SK-N-SH (cell line): ENCODE measurements around the gene GPC5. TPM values are rescaled to one million over a fixed set of nuclear protein-coding genes. Genes with fewer than 3 reads are reported as not detected.

Experiments
- CTCF ChIA-PET: fragments of 300-600, 350-600 bp; formaldehyde crosslinking; extraction: SDS; loops from one replicate; lab custom pipeline; 2021; lab: Yijun Ruan, JAX
- POLR2A ChIA-PET: fragments of 350-600 bp; sonication (Branson Sonifier 250); formaldehyde crosslinking; extraction: SDS; loops from one replicate; lab custom pipeline; 2020; ENCODE audit warnings: antibody characterized with exemption, inconsistent platforms; lab: Yijun Ruan, JAX
- DNase-seq: peaks from one replicate; pipeline ENCODE4 v3.0.0; 2012
- H2AFZ ChIP-seq: fragments of 200-600 bp; sonication (generic); 2 replicates; pipeline ENCODE4 v1.8.1; 2016; ENCODE audit warnings: antibody characterized with exemption, mild to moderate bottlenecking, low read depth
- H3F3A ChIP-seq: fragments of 200-600 bp; sonication (generic); replicated peaks from 2 replicates; pipeline ENCODE3; 2016; ENCODE audit warnings: antibody characterized with exemption, mild to moderate bottlenecking; ENCODE audit not compliant: insufficient read depth
- H3K27ac ChIP-seq, 2 experiments: fragments of 200-500 bp in 1 of 2; fragments of 200-600 bp in 1 of 2; sonication (Bioruptor generic) in 1 of 2; sonication (generic), shearing (Covaris generic) in 1 of 2; 2 replicates each; pipeline versions ENCODE4 v1.5.1 to v1.6.1; 2014 to 2016; ENCODE audit warnings: low read depth in 2 of 2, inconsistent platforms in 1 of 2, low read length in 1 of 2, mild to moderate bottlenecking in 1 of 2, mixed read lengths in 1 of 2
- H3K27me3 ChIP-seq: fragments of 200-600 bp; sonication (generic), shearing (Covaris generic); 2 replicates; pipeline ENCODE4 v1.6.1; 2016; ENCODE audit warnings: mixed run types; ENCODE audit not compliant: insufficient read depth
- H3K36me3 ChIP-seq, 2 experiments: fragments of 200-500 bp in 1 of 2; fragments of 200-600 bp in 1 of 2; sonication (Bioruptor generic) in 1 of 2; sonication (generic) in 1 of 2; replicated peaks in 1 of 2; 2 replicates each; pipeline versions ENCODE3 to v1.5.1; 2014 to 2016; ENCODE audit warnings: low read length in 1 of 2, mild to moderate bottlenecking in 1 of 2; ENCODE audit not compliant: insufficient read depth in 2 of 2, control insufficient read depth in 1 of 2
- H3K4me1 ChIP-seq, 2 experiments: fragments of 200-500 bp in 1 of 2; fragments of 200-600 bp in 1 of 2; sonication (Bioruptor generic) in 1 of 2; sonication (generic), shearing (Covaris generic) in 1 of 2; 2 replicates each; pipeline versions ENCODE4 v1.5.1 to v1.6.1; 2014 to 2016; ENCODE audit warnings: low read depth in 1 of 2, low read length in 1 of 2, mixed run types in 1 of 2; ENCODE audit not compliant: insufficient read depth in 2 of 2, control insufficient read depth in 1 of 2
- H3K4me2 ChIP-seq: fragments of 200-600 bp; sonication (generic), shearing (Covaris generic); 2 replicates; pipeline ENCODE4 v1.6.1; 2017; ENCODE audit warnings: mixed run types
- H3K4me3 ChIP-seq, 2 experiments: fragments of 200-500 bp in 1 of 2; fragments of 200-600 bp in 1 of 2; sonication (Bioruptor generic) in 1 of 2; sonication (generic), shearing (Covaris generic) in 1 of 2; 2 replicates each; pipeline versions ENCODE4 v1.5.1 to v1.8.1; 2014 to 2016; ENCODE audit warnings: low read depth in 2 of 2, inconsistent platforms in 1 of 2, low read length in 1 of 2, mild to moderate bottlenecking in 1 of 2, mixed read lengths in 1 of 2, moderate library complexity in 1 of 2
- H3K79me2 ChIP-seq: fragments of 200-600 bp; sonication (generic); 2 replicates; pipeline ENCODE4 v1.8.1; 2017; ENCODE audit warnings: mild to moderate bottlenecking; ENCODE audit not compliant: insufficient read depth
- H3K9ac ChIP-seq: fragments of 200-600 bp; sonication (generic); 2 replicates; pipeline ENCODE4 v1.6.1; 2017; ENCODE audit warnings: mixed run types
- H3K9me2 ChIP-seq: fragments of 200-600 bp; sonication (generic); 2 replicates; pipeline ENCODE4 v1.6.1; 2017; ENCODE audit warnings: mixed run types
- H3K9me3 ChIP-seq: fragments of 200-600 bp; sonication (generic); 2 replicates; pipeline ENCODE4 v1.6.1; 2017; ENCODE audit warnings: mixed run types, mild to moderate bottlenecking, moderate library complexity
- H4K20me1 ChIP-seq: fragments of 200-600 bp; sonication (generic); 2 replicates; pipeline ENCODE4 v1.6.1; 2017; ENCODE audit warnings: mild to moderate bottlenecking, mixed run types; ENCODE audit not compliant: insufficient read depth
- EP300 ChIP-seq, 2 experiments: IDR thresholded peaks; 2 replicates each; pipeline versions ENCODE4 v1.4.0 to v1.6.1; 2012; ENCODE audit warnings: borderline replicate concordance in 1 of 2, low read depth in 1 of 2, low read length in 1 of 2
- EZH2phosphoT487 ChIP-seq: fragments of 200-600 bp; sonication (generic); IDR thresholded peaks from 2 replicates; pipeline ENCODE4 v1.6.1; 2017; ENCODE audit warnings: low read depth, mixed run types, mild to moderate bottlenecking, antibody characterized with exemption, moderate library complexity, borderline replicate concordance
- FOXM1 ChIP-seq: IDR thresholded peaks from 2 replicates; pipeline ENCODE4 v1.4.0; 2012; ENCODE audit warnings: low read depth, mild to moderate bottlenecking
- GATA2 ChIP-seq: sonication (generic); formaldehyde crosslinking; IDR thresholded peaks from 2 replicates; pipeline ENCODE4 v1.5.0; 2020; ENCODE audit warnings: mild to moderate bottlenecking, missing genetic modification reagents
- IRF3 ChIP-seq: fragments of 150-350 bp; IDR thresholded peaks from 2 replicates; pipeline ENCODE4 v1.6.1; 2016; ENCODE audit warnings: mild to moderate bottlenecking, low read depth, low read length
- JUND ChIP-seq: IDR thresholded peaks from 2 replicates; pipeline ENCODE4 v1.4.0; 2012
- MEF2A ChIP-seq: IDR thresholded peaks from 2 replicates; pipeline ENCODE4 v1.4.0; 2012; ENCODE audit warnings: low read depth, borderline replicate concordance
- NRF1 ChIP-seq: IDR thresholded peaks from 2 replicates; pipeline ENCODE4 v1.6.1; 2012; ENCODE audit warnings: low read depth, mild to moderate bottlenecking, low read length
- RAD21 ChIP-seq: IDR thresholded peaks from 2 replicates; pipeline ENCODE4 v1.6.1; 2012; ENCODE audit warnings: mild to moderate bottlenecking, low read length
- RFX5 ChIP-seq: IDR thresholded peaks from 2 replicates; pipeline ENCODE4 v1.6.1; 2012; ENCODE audit warnings: mild to moderate bottlenecking, improper control_type of control experiment, low read length
- RXRA ChIP-seq: IDR thresholded peaks from 2 replicates; pipeline ENCODE4 v1.4.0; 2012; ENCODE audit warnings: low read depth, mild to moderate bottlenecking, borderline replicate concordance
- TEAD4 ChIP-seq: IDR thresholded peaks from 2 replicates; pipeline ENCODE4 v1.4.0; 2012; ENCODE audit warnings: mild to moderate bottlenecking, borderline replicate concordance; ENCODE audit not compliant: insufficient read depth
- USF1 ChIP-seq: IDR thresholded peaks from 2 replicates; pipeline ENCODE4 v1.4.0; 2012; ENCODE audit warnings: low read depth, borderline replicate concordance
- USF2 ChIP-seq: fragments of 150-350 bp; IDR thresholded peaks from 2 replicates; pipeline ENCODE4 v1.6.1; 2017; ENCODE audit warnings: antibody characterized with exemption, low read length, low read depth, borderline replicate concordance
- WGBS: methylation state at CpG from one replicate; pipeline ENCODE4 v1.1.6; 2017; ENCODE audit warnings: low lambda C conversion rate; 5-methylcytosine and 5-hydroxymethylcytosine counted together
- polyA plus RNA-seq, 3 experiments: library from polyadenylated mRNA; depleted of rRNA; stranded (reverse); fragments of >200 nt; gene quantifications; 2 replicates each; pipeline ENCODE4 v1.2.3, GENCODE V29; 2012
- TF ChIP-seq, protein P1 (sequence below): IDR thresholded peaks from 2 replicates; pipeline ENCODE4; 2012
- TF ChIP-seq, protein P2 (sequence below): IDR thresholded peaks from 2 replicates; pipeline ENCODE4 v1.4.0; 2012; ENCODE audit warnings: low read depth, borderline replicate concordance

The GPC5 gene
- polyA plus RNA-seq, 1 of the 3 experiments (the other 2 are of a cell fraction) = 0.03 TPM

DNA sequence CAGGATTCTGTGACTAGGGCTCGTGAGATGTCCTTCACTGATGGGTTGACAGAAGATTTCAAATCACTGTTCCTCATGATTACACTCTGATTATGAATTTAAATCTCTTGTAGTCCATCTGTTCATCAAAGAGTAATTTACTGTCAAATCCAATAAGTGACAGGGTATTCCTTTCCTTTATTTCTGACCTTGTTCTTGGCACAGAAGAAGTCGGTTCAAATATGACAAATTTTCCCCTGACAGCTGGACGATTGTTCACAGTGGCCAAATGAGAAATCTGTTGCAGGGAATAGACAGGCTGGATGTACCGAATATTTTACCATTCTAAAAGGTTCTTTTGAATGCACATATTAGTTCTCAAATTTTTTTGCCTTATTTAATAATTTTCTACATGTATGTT lies 1060.9 kb downstream of the GPC5 start:
- Histone ChIP-seq H2AFZ (no peak overlapping the region), H3K9me3 (no peaks in the 10 kb centered on the region), H4K20me1 (no peaks in the 10 kb centered on the region), H3K4me3 (no peak overlapping the region), H3K9ac (no peak overlapping the region), H3F3A (no peaks in the 10 kb centered on the region), H3K36me3 (no peaks in the 10 kb centered on the region), H3K4me2 (no peak overlapping the region), H3K27me3 (no peaks in the 10 kb centered on the region), H3K79me2 (no peaks in the 10 kb centered on the region), H3K9me2 (no peaks in the 10 kb centered on the region), H3K4me1 (no peaks in the 10 kb centered on the region), H3K27ac (no peak overlapping the region)
- WGBS = 54% methylated on average over 4 of the region's 4 CpGs
- POLR2A ChIA-PET = no interaction called here
- CTCF ChIA-PET = interaction anchor here (0.7 kb wide), 1 partner anchor 16 kb away, joined by 4 read pairs; no protein-coding TSS in a partner anchor
- no peak for DNase-seq
- TF ChIP-seq RFX5 = no peak
- TF ChIP-seq, protein P1, sequence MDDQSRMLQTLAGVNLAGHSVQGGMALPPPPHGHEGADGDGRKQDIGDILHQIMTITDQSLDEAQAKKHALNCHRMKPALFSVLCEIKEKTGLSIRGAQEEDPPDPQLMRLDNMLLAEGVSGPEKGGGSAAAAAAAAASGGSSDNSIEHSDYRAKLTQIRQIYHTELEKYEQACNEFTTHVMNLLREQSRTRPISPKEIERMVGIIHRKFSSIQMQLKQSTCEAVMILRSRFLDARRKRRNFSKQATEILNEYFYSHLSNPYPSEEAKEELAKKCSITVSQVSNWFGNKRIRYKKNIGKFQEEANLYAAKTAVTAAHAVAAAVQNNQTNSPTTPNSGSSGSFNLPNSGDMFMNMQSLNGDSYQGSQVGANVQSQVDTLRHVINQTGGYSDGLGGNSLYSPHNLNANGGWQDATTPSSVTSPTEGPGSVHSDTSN = no peak

DNA sequence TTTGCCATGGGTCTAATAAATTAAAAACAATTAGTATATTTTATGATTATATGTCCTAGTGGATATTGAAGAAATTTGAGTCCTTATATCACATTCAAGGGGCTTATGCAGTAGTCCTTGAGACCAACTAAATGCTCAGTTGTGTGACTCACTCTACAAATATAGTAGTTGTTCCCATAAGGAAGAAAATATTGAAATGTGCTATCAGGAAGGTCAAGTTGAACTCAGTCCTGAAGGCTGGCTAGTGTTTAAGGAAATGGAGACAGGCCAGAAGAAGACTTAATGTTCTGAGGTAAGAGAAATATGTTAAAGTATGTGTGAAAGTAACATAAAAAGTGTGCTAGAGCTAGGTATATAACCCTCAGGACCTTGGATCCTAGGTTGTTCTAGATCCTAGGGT lies 1062.1 kb downstream of the GPC5 start:
- no peaks in the 10 kb centered on the region for H3F3A ChIP-seq
- no peak overlapping the region for H3K4me3 ChIP-seq
- no peak overlapping the region for H3K4me2 ChIP-seq
- H2AFZ ChIP-seq = no peak overlapping the region
- no peak overlapping the region for H3K27ac ChIP-seq
- H3K4me1 ChIP-seq = no peaks in the 10 kb centered on the region
- ChIA-PET CTCF (no interaction called here), POLR2A (no interaction called here)
- no peak overlapping the region for H3K9ac ChIP-seq
- H3K9me3 ChIP-seq = no peaks in the 10 kb centered on the region
- DNase-seq = no peak
- H3K36me3 ChIP-seq = no peaks in the 10 kb centered on the region
- no peaks in the 10 kb centered on the region for H3K9me2 ChIP-seq
- H3K79me2 ChIP-seq = no peaks in the 10 kb centered on the region
- H4K20me1 ChIP-seq = no peaks in the 10 kb centered on the region
- no peaks in the 10 kb centered on the region for H3K27me3 ChIP-seq
- no peak for TF ChIP-seq USF2
- TF ChIP-seq EP300 (IDR thresholded peaks at IDR 0.05; ENCODE audit: borderline replicate concordance in 1 of 2, low read depth in 1 of 2, low read length in 1 of 2) = no peak
- TF ChIP-seq, protein P2, sequence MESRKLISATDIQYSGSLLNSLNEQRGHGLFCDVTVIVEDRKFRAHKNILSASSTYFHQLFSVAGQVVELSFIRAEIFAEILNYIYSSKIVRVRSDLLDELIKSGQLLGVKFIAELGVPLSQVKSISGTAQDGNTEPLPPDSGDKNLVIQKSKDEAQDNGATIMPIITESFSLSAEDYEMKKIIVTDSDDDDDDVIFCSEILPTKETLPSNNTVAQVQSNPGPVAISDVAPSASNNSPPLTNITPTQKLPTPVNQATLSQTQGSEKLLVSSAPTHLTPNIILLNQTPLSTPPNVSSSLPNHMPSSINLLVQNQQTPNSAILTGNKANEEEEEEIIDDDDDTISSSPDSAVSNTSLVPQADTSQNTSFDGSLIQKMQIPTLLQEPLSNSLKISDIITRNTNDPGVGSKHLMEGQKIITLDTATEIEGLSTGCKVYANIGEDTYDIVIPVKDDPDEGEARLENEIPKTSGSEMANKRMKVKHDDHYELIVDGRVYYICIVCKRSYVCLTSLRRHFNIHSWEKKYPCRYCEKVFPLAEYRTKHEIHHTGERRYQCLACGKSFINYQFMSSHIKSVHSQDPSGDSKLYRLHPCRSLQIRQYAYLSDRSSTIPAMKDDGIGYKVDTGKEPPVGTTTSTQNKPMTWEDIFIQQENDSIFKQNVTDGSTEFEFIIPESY = no peak
- no peak for TF ChIP-seq USF1
- TF ChIP-seq RAD21 = no peak
- no peak for TF ChIP-seq RXRA
- TF ChIP-seq MEF2A = no peak
- no peak for TF ChIP-seq EZH2phosphoT487
- TF ChIP-seq RFX5 = no peak
- TF ChIP-seq NRF1 = no peak
- no peak for TF ChIP-seq FOXM1
- TF ChIP-seq IRF3 = no peak
- TF ChIP-seq TEAD4 = no peak
- no peak for TF ChIP-seq GATA2 (CRISPR knock-in tag)
- no peak for TF ChIP-seq JUND
